Endothelial cell of coronary artery (primary cell): ENCODE data around the gene SPIB. TPM values are rescaled to one million over a fixed set of nuclear protein-coding genes. Genes with fewer than 3 reads are reported as not detected.

ENCODE experiments used
- total RNA-seq: library from RNA; depleted of rRNA; stranded (reverse); fragments of >200 nt; gene quantifications from 2 replicates; pipeline ENCODE4 v1.2.3, GENCODE V29; 2014

The SPIB gene
- total RNA-seq = 0.09 TPM in 1 of 2 replicates, not detected in the other

GRCh38 chr19:50418176-50419021 is at the start of gene SPIB:
Gene SPIB, plus strand, starts transcription at chr19:50418938. Its CDS starts 25 bp downstream, at chr19:50418963.

GRCh38 chr19:50376166-50377050 is 42.3 kb upstream of the SPIB start, which contains the start of gene NR1H2:
Gene NR1H2, plus strand, starts transcription at chr19:50376457. Its CDS starts 1,149 bp downstream, at chr19:50377606.

GRCh38 chr19:50383852-50384684 is 34.7 kb upstream of the SPIB start, which contains the start of gene POLD1:
Gene POLD1, plus strand, starts transcription at chr19:50384347. Its CDS starts 14,505 bp downstream, at chr19:50398852.

GRCh38 chr19:50432221-50433028 is 13.7 kb downstream of the SPIB start, which contains the start of gene MYBPC2:
Gene MYBPC2, plus strand, starts transcription at chr19:50432892. Its CDS starts 62 bp downstream, at chr19:50432954.

GRCh38 chr19:50476224-50476906 is 57.6 kb downstream of the SPIB start, which contains the start of the genes EMC10 and GARIN5A:
Gene EMC10, plus strand, starts transcription at chr19:50476507. Its CDS starts 38 bp downstream, at chr19:50476545.
Gene GARIN5A, minus strand, starts transcription at chr19:50476848. Its CDS starts 460 bp downstream, at chr19:50476388.

Other genes with a start within 250 kb of the SPIB start
- gene MYH14, start 215.3 kb upstream of the SPIB start, total RNA-seq = under 0.01 and 0.09 TPM in 2 replicates
- gene KCNC3, start 89.6 kb upstream of the SPIB start, total RNA-seq = 0.09 and 0.19 TPM in 2 replicates
- gene NAPSA, start 53.3 kb upstream of the SPIB start, total RNA-seq = 0.09 TPM in 1 of 2 replicates, not detected in the other
- 45.4 and 67.3 TPM in 2 replicates for gene NR1H2, start 42.5 kb upstream of the SPIB start, total RNA-seq
- gene POLD1, start 34.6 kb upstream of the SPIB start, total RNA-seq = 70.6 and 78.3 TPM in 2 replicates
- not detected in 2 replicates for gene MYBPC2, start 14.0 kb downstream of the SPIB start, total RNA-seq
- 51.4 and 53.8 TPM in 2 replicates for gene EMC10, start 57.6 kb downstream of the SPIB start, total RNA-seq
- 0.19 TPM in 1 of 2 replicates, not detected in the other for gene GARIN5A, start 57.9 kb downstream of the SPIB start, total RNA-seq
- gene JOSD2, start 92.3 kb downstream of the SPIB start, total RNA-seq = 28.2 and 30.9 TPM in 2 replicates
- not detected in 2 replicates for gene ASPDH, start 95.0 kb downstream of the SPIB start, total RNA-seq
- gene LRRC4B, start 149.5 kb downstream of the SPIB start, total RNA-seq = 0.09 and 0.63 TPM in 2 replicates
- 0.18 and 0.38 TPM in 2 replicates for gene SYT3, start 220.9 kb downstream of the SPIB start, total RNA-seq
- gene C19orf81, start 230.5 kb downstream of the SPIB start, total RNA-seq = 0.56 and 1.2 TPM in 2 replicates